ENCODE results near the gene VAMP8. TPM values are rescaled to one million over a fixed set of nuclear protein-coding genes. Genes with fewer than 3 reads are reported as not detected.

Gene VAMP8
- total and polyA plus RNA-seq, 2 of the 8 experiments (the other 6 are each of a cell fraction or from before 2014, with no cell fraction given), result 34.4 to 69.7 TPM

- TF ChIP-seq SP2 (IDR thresholded peaks at IDR 0.05; ENCODE audit: low read length), result no peak
- TF ChIP-seq CEBPB (IDR thresholded peaks at IDR 0.05; ENCODE audit: low read depth, low read length), result no peak
- TF ChIP-seq KDM4A (IDR thresholded peaks at IDR 0.05; ENCODE audit: low read depth, low read length, severe bottlenecking), result no peak
- TF ChIP-seq KDM5A (IDR thresholded peaks at IDR 0.05; ENCODE audit: low read length), result no peak
Measured at GRCh38 chr2:85549095-85549494, 28.3 kb upstream of the VAMP8 start (continued).

Measured in H1 (cell line).